ENCODE measurements around the gene FUOM. TPM values are rescaled to one million over a fixed set of nuclear protein-coding genes. Genes with fewer than 3 reads are reported as not detected.
"Not testable (repeated sequence)": the region's sequence is repeated elsewhere in the genome, so short reads cannot be mapped to it uniquely, and the experiment has no call there.

Gene FUOM
- total RNA-seq, 1 donor from 2014 or later = 47.0 TPM

DNA sequence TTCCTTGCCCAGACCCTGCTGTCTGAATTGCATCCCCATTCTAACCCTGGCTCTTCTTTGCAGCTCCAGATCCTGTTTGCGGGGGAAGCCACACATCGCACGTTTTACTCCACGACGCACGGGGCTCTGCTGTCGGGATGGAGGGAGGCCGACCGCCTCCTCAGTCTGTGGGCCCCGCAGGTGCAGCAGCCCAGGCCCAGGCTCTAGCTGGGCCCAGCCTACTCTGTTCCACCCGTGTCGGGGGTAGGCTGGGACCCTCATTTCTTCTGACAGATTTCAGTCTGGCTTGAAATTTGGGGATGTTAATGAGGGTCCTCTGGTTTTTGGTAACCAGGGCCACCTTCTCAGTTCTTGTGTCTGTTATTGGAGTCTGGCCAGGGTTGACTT is 33.4 kb upstream of the FUOM start:
- Histone ChIP-seq H3K27me3 (ENCODE audit: control insufficient read depth, insufficient read depth, low read length) (no peaks in the 10 kb centered on the region), H3K4me3 (ENCODE audit: low read depth, low read length) (no peak overlapping the region), H3K36me3 (ENCODE audit: control insufficient read depth, insufficient read depth, low read length) (peaks cover 1% of the 10 kb centered on the region)
- TF ChIP-seq, protein P1, sequence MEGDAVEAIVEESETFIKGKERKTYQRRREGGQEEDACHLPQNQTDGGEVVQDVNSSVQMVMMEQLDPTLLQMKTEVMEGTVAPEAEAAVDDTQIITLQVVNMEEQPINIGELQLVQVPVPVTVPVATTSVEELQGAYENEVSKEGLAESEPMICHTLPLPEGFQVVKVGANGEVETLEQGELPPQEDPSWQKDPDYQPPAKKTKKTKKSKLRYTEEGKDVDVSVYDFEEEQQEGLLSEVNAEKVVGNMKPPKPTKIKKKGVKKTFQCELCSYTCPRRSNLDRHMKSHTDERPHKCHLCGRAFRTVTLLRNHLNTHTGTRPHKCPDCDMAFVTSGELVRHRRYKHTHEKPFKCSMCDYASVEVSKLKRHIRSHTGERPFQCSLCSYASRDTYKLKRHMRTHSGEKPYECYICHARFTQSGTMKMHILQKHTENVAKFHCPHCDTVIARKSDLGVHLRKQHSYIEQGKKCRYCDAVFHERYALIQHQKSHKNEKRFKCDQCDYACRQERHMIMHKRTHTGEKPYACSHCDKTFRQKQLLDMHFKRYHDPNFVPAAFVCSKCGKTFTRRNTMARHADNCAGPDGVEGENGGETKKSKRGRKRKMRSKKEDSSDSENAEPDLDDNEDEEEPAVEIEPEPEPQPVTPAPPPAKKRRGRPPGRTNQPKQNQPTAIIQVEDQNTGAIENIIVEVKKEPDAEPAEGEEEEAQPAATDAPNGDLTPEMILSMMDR (IDR thresholded peaks at IDR 0.05; ENCODE audit: insufficient read depth, low read length, poor library complexity, severe bottlenecking) = no peak
- no peak for DNase-seq (ENCODE audit: low read depth)

DNA sequence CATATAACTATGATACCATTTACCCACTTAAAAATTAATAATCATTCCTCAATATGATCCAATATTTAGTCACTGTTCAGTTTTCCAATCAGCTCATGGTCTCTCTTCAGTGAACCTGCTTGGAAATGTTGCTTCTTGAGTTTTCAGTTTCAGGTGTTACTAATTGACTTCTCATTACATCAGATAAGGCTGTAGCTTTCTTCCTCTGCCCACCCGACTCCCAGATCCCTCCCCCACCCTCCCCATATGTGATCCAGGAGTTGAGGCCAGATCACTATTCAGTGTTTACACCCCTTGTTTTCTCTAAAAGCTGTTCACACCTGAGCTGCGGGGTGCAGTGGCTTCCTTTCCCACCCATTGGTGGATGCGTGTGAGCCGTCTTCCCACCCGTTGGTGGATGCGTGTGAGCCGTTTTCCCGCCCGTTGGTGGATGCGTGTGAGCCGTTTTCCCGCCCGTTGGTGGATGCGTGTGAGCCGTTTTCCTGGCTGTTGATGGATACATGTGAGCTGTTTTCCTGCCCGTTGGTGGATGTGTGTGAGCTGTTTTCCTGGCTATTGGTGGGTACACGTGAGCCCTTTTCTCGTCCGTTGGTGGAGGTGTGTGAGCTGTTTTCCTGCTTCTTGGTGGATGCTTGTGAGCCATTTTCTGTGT is 32.9 kb upstream of the FUOM start:
- Histone ChIP-seq H3K4me3 (ENCODE audit: low read depth, low read length) (no peak overlapping the region), H3K27me3 (ENCODE audit: control insufficient read depth, insufficient read depth, low read length) (no peaks in the 10 kb centered on the region), H3K36me3 (ENCODE audit: control insufficient read depth, insufficient read depth, low read length) (no peaks in the 10 kb centered on the region)
- DNase-seq (ENCODE audit: low read depth) = no peak
- TF ChIP-seq, protein P1 (IDR thresholded peaks at IDR 0.05; ENCODE audit: insufficient read depth, low read length, poor library complexity, severe bottlenecking) = no peak

DNA sequence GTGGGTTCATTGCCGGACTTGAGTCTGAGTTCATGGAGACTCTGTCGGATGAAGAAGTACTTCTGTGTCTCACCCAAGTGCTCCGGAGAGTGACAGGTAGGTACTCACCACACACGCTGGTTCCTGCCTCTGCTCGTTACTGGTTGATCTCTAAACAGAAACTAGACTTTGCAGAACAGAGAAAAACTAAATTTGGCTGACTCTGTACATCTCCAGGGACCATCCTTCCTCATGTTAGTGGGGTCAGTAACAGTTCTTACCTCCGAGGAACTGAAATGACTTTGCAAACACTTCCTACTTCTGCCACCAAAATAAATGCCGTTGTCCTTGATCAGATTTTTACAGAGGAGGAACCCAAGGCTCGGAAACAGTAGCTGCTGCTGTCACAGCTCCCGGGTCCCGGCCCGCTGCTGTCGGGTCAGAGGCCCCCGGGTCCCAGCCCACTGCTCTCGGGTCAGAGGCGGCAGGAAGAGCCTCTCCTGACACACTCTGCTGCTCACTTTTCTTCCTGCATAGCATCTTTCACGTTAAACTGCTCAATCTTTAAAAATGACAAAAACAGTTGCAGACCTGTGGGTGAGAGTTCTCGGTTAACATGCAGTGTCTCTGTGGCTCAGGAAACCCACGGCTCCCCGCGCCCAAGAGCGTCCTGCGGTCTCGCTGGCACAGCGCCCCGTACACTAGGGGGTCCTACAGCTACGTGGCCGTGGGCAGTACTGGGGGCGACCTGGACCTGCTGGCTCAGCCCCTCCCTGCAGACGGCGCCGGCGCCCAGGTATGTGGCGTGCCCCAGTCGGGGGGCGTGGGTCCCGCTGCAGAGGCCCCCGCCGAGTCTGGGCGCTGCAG is 31.4 kb upstream of the FUOM start:
- TF ChIP-seq, protein P1 (IDR thresholded peaks at IDR 0.05; ENCODE audit: insufficient read depth, low read length, poor library complexity, severe bottlenecking) = no peak
- H3K27me3 ChIP-seq (ENCODE audit: control insufficient read depth, insufficient read depth, low read length) = no peaks in the 10 kb centered on the region
- H3K36me3 ChIP-seq (ENCODE audit: control insufficient read depth, insufficient read depth, low read length) = no peaks in the 10 kb centered on the region
- H3K4me3 ChIP-seq (ENCODE audit: low read depth, low read length) = no peak overlapping the region
- no peak for DNase-seq (ENCODE audit: low read depth)

DNA sequence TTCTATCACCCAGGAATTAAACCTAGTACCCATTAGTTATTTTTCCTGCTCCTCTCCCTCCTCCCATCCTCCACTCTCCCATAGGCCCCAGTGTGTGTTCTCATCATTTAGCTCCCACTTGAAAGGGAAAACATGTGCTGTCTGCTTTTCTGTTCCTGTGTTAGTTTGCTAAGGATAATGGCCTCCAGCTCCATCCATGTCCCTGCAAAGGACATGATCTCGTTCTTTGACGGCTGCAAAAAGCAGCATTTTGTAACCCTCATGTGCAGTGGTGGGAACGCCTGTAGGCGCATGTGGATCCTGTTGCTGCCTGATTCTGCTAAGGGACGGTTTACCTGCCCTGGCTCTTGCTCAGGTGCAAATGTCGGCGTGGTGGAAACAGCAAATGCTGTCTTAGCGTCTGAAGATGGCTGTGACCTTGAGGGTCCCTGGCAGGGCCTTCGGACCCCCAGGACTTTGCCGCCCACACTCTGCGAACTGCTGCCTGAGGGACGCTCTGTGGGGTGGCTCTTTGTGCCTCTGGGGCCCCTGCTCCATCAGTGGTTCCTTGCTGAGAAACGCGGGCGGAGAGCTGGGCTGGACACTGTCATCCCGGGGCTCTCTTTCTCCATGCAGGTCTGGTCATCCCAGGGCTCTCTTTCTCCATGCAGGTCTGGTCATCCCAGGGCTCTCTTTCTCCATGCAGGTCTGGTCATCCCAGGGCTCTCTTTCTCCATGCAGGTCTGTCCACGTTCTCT is 30.6 kb upstream of the FUOM start:
- H3K36me3 ChIP-seq (ENCODE audit: control insufficient read depth, insufficient read depth, low read length) = no peaks in the 10 kb centered on the region
- H3K27me3 ChIP-seq (ENCODE audit: control insufficient read depth, insufficient read depth, low read length) = no peaks in the 10 kb centered on the region
- DNase-seq (ENCODE audit: low read depth) = no peak
- no peak overlapping the region for H3K4me3 ChIP-seq (ENCODE audit: low read depth, low read length)
- TF ChIP-seq, protein P1 (IDR thresholded peaks at IDR 0.05; ENCODE audit: insufficient read depth, low read length, poor library complexity, severe bottlenecking) = no peak

DNA sequence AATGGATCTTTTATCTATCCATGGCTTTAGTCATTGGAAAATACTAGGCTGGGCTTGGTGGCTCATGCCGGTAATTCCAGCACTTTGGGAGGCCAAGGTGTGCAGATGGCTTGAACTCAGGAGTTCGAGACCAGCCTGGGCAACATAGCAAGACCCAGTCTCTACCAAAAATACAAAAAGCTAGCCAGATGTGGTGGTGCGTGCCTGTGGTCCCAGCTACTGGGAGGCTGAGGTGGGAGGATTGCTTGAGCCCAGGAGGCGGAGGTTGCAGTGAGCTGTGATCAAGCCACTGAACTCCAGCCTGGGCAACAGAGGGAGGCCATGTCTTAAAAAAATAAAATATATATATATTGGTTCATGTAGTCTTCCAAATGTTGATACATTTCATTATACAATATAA is 29.1 kb upstream of the FUOM start:
- not testable (repeated sequence) for H3K4me3 ChIP-seq (ENCODE audit: low read depth, low read length); H3K27me3 ChIP-seq (ENCODE audit: control insufficient read depth, insufficient read depth, low read length); DNase-seq (ENCODE audit: low read depth); H3K36me3 ChIP-seq (ENCODE audit: control insufficient read depth, insufficient read depth, low read length)

DNA sequence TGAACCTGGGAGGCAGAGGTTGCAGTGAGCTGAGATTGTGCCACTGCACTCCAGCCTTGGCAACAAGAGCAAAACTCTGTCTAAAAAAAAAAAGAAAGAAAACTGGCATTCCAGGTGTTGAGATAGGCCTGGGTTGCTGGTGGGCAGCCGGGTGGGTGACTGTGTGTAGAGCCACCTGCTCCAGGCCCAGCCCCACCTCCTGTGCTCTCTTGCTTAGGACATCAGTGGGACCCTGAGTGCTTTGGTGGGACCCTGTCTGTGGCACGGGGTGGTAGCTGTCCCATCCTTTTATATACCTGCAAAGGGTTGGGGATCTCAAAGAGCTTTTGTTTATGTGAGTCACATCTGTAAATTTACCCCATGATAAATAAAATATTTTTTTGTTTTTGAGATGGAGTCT is 27.4 kb upstream of the FUOM start:
- no peaks in the 10 kb centered on the region for H3K27me3 ChIP-seq (ENCODE audit: control insufficient read depth, insufficient read depth, low read length)
- no peak for DNase-seq (ENCODE audit: low read depth)
- no peaks in the 10 kb centered on the region for H3K36me3 ChIP-seq (ENCODE audit: control insufficient read depth, insufficient read depth, low read length)
- TF ChIP-seq, protein P1 (IDR thresholded peaks at IDR 0.05; ENCODE audit: insufficient read depth, low read length, poor library complexity, severe bottlenecking) = no peak
- H3K4me3 ChIP-seq (ENCODE audit: low read depth, low read length) = no peak overlapping the region
